HG02642 (cell line): ENCODE measurements around the gene MAMDC4.
"Not testable (repeated sequence)": the region's sequence is repeated elsewhere in the genome, so short reads cannot be mapped to it uniquely, and the experiment has no call there.

Source experiments
- ATAC-seq: cut with Tn5 transposase; IDR thresholded peaks from one replicate; pipeline ENCODE4 v1.9.1; 2021; ENCODE audit warnings: mild to moderate bottlenecking; ENCODE audit not compliant: unreplicated experiment, poor library complexity

The MAMDC4 gene

GRCh38 chr9:136851941-136852663, at the start of gene MAMDC4:
MAMDC4 (plus strand) TSS chr9:136852346; CDS start chr9:136852417, 71 bp downstream.
- ATAC-seq: no peak

- ATAC-seq: not testable (repeated sequence)
Measured at GRCh38 chr9:136803009-136803550, 49.1 kb upstream of the MAMDC4 start.

DNA sequence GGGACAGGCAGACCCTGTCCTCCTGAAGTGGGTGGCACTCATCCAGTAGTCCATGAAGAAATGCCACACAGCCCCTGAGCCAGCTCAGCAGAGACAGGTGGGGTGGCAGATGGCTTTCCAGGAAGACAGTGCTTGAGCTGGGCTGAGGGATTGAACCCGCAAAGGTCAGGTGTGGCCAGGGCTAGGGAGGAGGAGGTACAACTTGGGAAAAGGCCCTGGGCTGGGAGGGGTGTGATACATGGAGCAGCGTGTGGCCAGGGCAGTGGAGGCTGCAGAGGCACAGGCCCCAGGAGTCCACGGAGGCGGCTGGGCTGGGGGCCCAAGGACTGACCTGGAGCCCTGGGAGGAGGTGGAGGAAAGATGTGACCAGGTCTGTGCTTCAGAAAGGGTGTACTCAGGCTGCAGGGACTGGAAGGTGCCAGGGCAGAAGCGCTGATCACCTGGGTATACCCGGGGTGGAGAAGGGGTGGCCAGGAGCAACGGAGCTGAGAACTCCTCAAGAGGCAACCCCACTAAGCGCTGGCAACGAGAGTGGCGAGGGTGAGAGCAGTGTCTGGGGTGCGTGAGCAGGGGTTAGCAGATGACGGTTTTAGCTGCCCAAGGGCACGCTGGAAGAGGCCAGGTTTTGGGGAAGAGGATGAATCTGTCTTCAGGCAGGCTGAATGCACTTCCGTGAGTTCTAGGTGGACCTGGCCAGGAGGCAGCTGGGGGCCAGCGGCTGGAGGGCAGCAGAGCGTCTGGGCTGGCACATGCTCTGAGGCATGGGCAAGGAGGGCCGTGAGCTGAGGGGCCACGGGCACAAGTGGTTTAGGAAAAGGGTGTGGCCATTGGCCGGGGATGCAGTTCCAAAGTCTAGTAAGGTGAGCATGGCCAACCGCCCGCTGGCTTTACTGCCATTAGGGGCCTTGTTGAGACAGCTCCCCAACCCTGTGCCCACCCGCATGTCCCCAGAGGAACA, 48.3 kb upstream of the MAMDC4 start:
- ATAC-seq: no peak

DNA sequence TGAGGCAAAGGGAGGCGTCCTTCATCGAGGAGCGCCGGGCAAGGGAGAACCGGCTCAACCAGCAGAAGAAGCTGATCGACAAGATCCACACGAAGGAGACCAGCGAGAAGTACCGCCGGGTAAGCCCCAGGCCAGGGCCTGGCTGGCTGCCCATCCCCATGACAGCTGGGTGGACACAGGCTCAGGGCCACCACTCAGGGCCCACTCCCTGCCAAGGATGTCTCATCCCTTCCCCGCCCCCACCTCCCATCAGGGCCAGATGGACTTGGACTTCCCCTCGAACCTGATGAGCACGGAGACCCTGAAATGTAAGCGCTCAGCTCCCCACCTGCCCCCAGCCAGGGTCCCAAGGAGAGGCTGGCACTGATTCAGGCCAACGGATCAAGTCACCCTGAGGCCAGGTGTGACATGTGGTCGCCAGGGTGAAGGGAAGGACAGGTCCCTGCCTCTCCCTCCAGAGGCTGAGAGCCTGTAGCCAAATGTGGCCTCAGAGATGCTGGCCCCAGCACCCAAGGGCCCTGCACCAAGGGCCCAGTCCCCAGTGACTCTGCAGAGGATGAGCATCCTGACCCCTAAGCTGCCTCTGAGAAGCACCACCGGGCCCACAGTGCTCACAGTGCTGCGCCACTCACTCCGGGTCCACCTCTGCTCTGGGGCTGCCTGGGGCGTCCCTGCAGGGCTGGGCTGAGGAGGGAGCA, 47.5 kb upstream of the MAMDC4 start:
- no peak for ATAC-seq

GRCh38 chr9:136805207-136805740, 46.9 kb upstream of the MAMDC4 start:
- ATAC-seq: no peak

GRCh38 chr9:136806067-136806466, 46.1 kb upstream of the MAMDC4 start:
- ATAC-seq: no peak

DNA sequence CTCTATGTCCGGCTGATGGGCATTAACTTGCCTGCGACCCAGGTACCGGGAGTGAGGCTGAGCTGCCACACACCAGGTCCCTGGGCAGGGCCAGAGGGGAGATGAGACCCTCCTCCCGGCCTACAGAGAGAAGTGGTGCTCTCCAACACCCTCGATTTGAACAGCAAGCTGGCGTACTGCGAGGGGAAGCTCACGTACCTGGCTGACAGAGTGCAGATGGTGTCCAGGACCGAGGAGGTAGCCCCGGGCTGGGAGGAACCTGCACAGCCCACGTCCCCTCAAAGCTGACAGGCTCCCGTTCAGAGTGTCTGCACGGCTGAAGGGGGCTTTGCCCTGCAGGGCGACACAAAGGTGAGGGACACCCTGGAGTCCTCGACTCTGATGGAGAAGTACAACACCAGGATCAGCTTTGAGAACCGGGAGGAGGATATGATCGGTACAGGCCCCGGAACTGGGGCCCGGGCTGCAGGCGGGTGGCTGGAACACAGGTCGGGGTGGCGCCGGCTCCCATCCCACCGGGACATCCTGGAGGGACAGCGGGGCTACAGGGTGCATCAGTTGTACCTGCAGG, 45.4 kb upstream of the MAMDC4 start:
- ATAC-seq: no peak

DNA sequence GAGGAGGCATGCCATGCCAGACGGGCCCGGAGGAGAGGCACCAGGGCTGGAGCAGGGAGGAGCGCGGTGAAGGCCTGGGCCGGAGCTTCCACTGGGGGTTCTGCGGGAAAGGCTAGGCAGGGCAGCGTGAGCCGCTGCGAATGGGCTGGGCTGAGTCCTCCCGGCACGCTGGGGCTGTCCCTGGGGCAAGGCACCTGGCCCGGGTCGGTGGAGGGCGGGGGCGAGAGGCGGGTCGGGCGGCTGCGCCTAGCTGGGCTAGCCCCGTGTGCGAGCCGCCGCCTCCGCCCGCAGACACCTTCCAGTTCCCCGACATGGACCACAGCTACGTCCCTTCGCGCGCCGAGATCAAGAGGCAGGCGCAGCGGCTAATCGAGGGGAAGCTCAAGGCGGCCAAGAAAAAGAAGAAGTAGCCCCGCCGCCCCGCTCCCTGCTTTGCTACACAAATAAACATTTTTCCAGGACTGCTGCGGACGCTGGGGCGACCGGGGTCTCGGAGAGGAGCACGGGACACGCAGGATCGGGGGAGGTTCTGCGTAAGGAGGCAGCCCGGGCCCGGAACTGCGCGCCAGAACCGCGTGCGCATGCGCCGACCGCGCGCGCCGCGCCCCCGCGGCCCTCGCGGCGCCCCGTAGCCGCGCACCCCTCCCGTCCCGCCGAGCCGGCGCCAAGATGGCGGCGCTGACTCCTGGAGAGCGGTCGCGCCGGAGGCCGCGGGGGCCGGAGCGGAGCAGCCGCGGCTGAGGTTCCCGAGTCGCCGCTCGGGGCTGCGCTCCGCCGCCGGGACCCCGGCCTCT, 44.7 kb upstream of the MAMDC4 start, which contains the start of gene RABL6:
Gene RABL6 (plus strand): TSS at position 668 of the 794 bp plus-strand sequence. CDS start 249 bp downstream, outside the sequence.
- peak; percentile 84 for ATAC-seq

DNA sequence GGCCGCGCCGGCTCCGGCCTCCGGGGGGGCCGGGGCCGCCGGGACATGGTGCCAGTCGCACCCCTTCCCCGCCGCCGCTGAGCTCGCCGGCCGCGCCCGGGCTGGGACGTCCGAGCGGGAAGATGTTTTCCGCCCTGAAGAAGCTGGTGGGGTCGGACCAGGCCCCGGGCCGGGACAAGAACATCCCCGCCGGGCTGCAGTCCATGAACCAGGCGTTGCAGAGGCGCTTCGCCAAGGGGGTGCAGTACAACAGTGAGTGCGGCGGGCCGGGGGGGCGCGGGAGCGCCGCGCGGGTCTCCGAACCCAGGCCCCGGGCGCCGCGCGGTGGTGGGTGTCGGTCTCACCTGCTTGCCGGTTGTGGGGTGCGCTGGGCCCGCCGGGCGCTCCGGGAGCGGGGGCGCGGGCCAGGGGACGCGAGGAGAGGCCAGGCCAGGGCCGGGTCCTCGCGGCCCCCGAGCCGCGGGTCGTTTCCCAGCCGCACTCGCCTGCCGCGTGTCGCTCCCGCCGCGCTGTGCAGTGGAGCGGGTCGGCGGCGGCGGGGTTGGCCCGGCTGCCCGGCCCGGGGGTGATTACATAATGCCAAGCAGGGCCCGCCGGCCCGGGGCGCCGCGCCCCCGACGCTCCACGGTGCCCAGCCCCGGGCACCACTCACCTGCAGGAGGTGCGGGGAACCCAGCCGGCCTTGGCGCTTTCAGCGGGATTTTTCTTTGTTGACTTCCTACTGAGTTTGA, 43.9 kb upstream of the MAMDC4 start:
- ATAC-seq: peak; percentile 39

DNA sequence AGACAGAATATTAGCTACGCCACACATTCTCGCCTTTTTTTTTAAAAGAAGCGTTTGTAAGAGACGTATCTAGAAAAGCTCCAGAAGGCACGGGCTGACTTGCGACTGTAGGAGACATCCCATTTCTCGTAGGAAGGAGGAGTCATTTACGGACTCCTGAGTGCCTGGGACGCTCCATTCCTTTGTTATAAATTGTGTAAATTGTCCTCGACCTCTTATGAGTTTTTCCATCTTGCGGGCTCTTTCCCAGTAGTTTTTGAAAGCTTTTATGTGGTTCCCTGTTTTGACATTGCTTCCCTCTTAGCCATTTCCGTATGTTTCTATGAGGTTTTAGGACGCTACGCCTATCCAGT, 43.4 kb upstream of the MAMDC4 start:
- no peak for ATAC-seq

DNA sequence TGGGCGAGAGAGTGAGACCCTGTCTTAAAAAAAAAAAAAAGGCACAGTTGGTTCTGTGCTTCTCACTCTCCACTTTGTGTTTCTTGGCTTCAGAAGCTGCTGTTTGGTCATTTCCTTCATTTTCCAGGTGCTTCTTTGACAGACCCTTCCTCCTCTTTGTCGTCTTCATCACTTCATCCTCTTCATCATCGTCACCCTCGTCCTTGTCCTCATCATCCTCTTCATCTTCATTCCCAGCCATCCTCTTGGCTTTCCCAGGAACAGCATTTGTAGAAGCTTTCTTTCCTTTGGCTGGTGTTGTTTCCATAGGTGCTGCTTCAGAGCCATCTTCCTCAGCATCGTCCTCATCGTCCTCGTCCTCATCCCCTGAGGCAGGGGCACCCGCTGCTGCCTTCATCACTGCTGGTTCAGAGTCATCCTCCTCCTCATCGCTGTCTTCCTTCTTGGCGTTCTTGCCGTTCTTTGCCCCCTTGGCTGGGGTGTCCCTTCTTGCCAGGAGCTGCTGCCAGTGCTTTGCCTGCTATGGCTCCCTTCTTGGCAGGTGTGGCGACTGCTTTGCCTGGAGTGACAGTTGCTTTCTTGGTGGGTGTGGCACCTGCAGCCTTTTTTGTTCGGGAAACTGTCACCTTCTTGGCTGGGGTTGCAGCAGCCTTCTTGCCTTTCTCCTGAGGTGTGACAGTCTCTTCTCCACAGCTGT, 37.3 kb upstream of the MAMDC4 start:
- no peak for ATAC-seq

- no peak for ATAC-seq
Measured at GRCh38 chr9:136815422-136815782, 36.7 kb upstream of the MAMDC4 start.

DNA sequence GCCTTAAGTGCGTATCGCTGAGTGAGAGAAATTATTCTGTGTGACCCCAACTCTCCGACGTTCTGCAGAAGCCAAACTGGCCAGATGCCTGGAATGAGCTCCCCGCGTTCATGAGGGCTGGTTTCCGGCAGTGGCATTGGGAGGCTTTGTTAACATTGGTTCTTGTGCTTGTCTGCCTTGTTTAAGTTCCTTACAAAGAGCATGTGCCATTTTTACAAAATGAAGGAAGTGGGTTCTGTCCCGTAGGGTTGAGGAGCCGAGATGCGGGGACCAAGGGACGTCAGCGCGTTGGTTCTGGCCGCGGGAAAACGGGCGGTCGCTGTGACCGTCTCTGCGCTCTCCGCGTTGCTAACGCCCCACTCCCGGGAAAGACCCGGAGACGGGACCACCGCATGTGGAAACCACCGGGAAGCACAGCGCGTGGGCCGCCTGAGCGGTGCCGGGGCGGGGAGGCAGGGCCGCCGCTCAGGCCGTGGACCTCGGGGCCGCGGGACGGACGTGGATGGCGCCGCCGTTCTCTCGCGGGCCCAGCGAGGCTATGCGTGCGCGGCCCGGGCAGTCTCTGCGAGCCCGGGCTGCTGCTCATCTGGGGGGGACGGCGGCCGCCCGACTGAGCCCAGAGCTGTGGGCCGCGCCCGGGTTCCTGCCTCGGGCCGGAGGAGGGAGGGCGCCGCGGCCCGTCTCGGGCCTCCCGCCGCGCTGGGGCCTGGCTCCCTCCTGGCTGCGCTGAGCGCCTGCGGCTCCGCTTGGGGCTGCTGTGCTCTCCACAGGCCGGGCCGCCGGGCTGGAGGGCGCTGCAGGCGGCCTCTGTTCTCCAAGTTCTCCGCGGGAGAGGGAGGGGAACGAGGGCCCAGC, 30.9 kb upstream of the MAMDC4 start:
- no peak for ATAC-seq

DNA sequence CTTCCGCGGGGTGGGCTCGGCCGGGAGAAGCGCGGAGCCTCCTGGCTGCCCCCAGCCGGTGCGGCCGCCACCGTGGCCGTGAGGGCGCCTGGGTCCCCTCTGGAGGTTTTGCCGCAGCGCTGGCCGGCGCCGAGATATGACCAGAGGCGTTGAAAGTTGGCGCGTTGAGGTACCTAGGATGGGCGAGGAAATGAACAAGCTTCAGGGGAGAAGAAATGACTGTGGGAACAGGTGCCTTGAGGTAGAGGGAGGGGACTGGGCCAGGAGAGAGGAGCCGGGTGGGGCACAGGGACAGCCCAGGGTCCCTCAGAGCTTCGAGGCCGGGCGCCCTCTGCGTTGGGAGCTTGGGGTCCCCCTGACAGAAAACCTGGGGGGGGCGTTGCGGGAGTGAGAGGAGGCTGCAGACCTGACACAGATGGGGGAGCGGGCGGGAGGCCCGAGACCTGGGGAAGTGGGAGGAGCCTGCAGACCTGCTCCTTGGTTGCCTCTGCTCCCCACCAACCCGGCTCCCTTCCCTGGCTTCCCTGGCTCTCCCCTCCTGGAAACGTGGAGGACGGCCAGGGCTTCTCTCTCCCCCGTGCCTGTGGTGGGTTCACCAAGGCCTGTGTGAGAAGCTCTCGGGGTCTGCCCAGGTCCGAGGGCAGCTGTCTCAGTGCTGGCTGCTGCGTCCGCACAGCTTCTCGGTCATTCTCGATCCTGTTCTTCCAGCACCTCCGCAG, 30.2 kb upstream of the MAMDC4 start:
- ATAC-seq: no peak

GRCh38 chr9:136823136-136824046, 28.8 kb upstream of the MAMDC4 start:
- no peak for ATAC-seq
